Measurements from ENCODE around the gene RAMACL.
"Not testable (repeated sequence)": the region's sequence is repeated elsewhere in the genome, so short reads cannot be mapped to it uniquely, and the experiment has no call there.

The RAMACL gene

DNA sequence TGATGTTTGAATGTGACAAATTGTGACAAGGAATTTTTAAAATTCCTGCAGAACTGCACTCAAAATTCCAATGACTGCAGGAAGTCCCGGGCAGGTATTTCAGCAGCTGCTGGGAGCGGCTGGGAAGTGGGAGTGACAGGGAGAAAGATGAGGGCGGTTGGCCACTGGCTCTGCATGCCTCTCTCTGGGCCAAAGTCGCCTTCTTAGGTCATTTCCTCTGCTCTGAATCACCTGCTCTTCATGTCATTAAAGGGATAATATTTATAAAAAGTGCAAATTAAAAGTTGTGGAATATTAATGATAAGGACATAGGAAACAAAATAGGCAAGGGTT lies 43.9 kb downstream of the RAMACL start:
- DNase-seq = no peak
- H3K27me3 ChIP-seq (ENCODE audit: insufficient read depth, low read depth, severe bottlenecking) = no peaks in the 10 kb centered on the region
- no peak overlapping the region for H3K27ac ChIP-seq
- H3K36me3 ChIP-seq = no peaks in the 10 kb centered on the region
- no peak overlapping the region for H3K4me3 ChIP-seq (ENCODE audit: low read depth, low read length)
- no peaks in the 10 kb centered on the region for H3K9me3 ChIP-seq (ENCODE audit: severe bottlenecking)
- TF ChIP-seq CTCF (IDR thresholded peaks at IDR 0.05; ENCODE audit: low read depth, low read length) = no peak

GRCh38 chr6:166541876-166542579 lies 44.5 kb downstream of the RAMACL start:
- no peak for DNase-seq

DNA sequence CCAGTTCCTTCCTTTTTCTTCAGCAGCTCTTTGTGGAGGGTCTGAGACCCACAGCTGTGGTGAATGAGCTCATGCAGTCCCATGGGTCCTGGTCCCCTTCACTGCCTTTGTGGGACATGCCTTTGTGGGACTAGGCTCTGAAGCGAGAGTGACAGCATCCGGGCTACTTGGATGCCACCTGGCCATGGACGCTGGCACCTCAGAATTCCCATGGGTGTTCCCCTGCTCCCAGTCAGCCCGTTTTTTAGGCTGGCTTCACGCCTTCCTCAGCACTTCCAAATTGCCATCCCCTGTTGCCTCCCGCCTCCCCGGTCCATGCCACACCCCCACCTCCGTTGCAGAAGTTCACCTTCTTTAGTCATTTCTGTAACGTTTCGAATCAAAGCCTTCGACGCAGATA lies 45.1 kb downstream of the RAMACL start:
- Histone ChIP-seq H3K36me3 (no peaks in the 10 kb centered on the region; the same call in 1 of the 2 replicates), H3K9me3 (ENCODE audit: severe bottlenecking) (no peaks in the 10 kb centered on the region), H3K27ac (no peak overlapping the region), H3K4me3 (ENCODE audit: low read depth, low read length) (no peak overlapping the region), H3K27me3 (ENCODE audit: insufficient read depth, low read depth, severe bottlenecking) (no peaks in the 10 kb centered on the region)
- no peak for TF ChIP-seq CTCF (IDR thresholded peaks at IDR 0.05; ENCODE audit: low read depth, low read length)
- no peak for DNase-seq

More at GRCh38 chr6:166541876-166542579, 44.5 kb downstream of the RAMACL start:
- Histone ChIP-seq H3K27ac (no peak overlapping the region), H3K36me3 (no peaks in the 10 kb centered on the region), H3K9me3 (ENCODE audit: severe bottlenecking) (no peaks in the 10 kb centered on the region), H3K4me3 (ENCODE audit: low read depth, low read length) (no peak overlapping the region), H3K27me3 (ENCODE audit: insufficient read depth, low read depth, severe bottlenecking) (no peaks in the 10 kb centered on the region)
- TF ChIP-seq CTCF (IDR thresholded peaks at IDR 0.05; ENCODE audit: low read depth, low read length) = no peak

DNA sequence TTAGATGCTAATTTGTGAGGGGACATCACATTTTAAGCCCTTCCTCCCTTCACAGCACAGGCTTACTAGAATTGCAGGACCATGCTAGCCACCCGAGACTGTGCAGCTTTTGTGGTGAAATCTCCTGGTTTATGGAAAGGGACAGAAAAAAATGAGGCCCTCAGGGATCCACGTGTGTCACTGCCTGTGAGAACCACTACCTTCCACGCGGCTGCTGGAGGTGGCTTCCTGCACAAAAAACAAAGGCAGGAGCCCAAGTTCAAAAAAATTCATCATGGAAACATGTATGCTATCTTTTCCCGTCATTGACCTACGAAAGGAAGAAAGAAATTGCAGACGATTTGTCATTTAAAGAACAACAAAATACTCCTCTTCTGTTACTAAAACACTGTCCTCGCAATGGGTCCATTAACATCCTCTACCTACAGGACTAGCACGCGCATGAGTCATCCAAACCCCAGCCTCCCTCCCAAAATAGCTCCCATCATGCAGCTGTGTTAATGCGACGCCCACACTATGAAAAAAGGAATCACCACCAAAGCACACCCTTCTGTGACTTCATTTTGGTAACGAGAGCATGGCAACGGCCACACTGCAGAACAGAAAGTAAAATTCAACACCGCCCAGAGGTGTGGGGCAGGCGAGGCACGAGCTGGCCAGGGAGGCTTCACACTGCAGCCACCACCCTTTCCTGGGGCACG lies 45.7 kb downstream of the RAMACL start:
- no peaks in the 10 kb centered on the region; the same call in 1 of the 2 replicates for H3K36me3 ChIP-seq
- no peak overlapping the region for H3K27ac ChIP-seq
- no peak overlapping the region for H3K4me3 ChIP-seq (ENCODE audit: low read depth, low read length)
- no peak for TF ChIP-seq CTCF (IDR thresholded peaks at IDR 0.05; ENCODE audit: low read depth, low read length)
- no peaks in the 10 kb centered on the region for H3K27me3 ChIP-seq (ENCODE audit: insufficient read depth, low read depth, severe bottlenecking)
- H3K9me3 ChIP-seq (ENCODE audit: severe bottlenecking) = no peaks in the 10 kb centered on the region
- no peak for DNase-seq

DNA sequence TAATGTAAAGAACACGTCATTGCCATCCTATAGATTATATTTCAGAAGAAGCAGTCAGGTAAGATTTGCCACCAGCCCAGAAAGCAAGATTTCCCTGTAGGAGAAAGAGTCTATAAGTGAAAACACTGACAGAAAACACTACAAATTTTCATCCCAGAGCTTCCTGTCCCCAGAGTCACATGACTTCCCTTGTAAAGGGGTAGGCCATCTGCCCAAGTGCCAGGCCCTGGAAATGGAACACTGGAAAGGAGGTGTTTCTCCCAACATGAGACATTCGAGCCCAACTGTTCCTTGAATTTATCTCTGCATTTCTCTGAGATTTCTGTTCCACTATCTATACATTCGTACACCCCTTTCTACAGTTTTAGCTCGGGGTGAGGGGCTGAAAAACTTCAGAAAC lies 46.9 kb downstream of the RAMACL start:
- Histone ChIP-seq H3K27ac (no peak overlapping the region), H3K27me3 (ENCODE audit: insufficient read depth, low read depth, severe bottlenecking) (no peaks in the 10 kb centered on the region), H3K36me3 (no peaks in the 10 kb centered on the region; the same call in 1 of the 2 replicates), H3K4me3 (ENCODE audit: low read depth, low read length) (no peak overlapping the region), H3K9me3 (ENCODE audit: severe bottlenecking) (no peaks in the 10 kb centered on the region)
- no peak for TF ChIP-seq CTCF (IDR thresholded peaks at IDR 0.05; ENCODE audit: low read depth, low read length)
- DNase-seq = no peak

- H3K27me3 ChIP-seq (ENCODE audit: insufficient read depth, low read depth, severe bottlenecking); H3K36me3 ChIP-seq; DNase-seq; H3K27ac ChIP-seq; H3K9me3 ChIP-seq (ENCODE audit: severe bottlenecking); H3K4me3 ChIP-seq (ENCODE audit: low read depth, low read length): not testable (repeated sequence)
These were observed 47.5 kb downstream of the RAMACL start for GRCh38 chr6:166539011-166539385.

Measured in WERI-Rb-1 (cell line).